CD1c-positive myeloid dendritic cell (primary cell): ENCODE measurements around the gene MRPL44.

Source experiments
- DNase-seq: peaks from one replicate; pipeline ENCODE4 v3.0.0-alpha.2; 2016; ENCODE audit errors: extremely low spot score

Gene MRPL44

DNA sequence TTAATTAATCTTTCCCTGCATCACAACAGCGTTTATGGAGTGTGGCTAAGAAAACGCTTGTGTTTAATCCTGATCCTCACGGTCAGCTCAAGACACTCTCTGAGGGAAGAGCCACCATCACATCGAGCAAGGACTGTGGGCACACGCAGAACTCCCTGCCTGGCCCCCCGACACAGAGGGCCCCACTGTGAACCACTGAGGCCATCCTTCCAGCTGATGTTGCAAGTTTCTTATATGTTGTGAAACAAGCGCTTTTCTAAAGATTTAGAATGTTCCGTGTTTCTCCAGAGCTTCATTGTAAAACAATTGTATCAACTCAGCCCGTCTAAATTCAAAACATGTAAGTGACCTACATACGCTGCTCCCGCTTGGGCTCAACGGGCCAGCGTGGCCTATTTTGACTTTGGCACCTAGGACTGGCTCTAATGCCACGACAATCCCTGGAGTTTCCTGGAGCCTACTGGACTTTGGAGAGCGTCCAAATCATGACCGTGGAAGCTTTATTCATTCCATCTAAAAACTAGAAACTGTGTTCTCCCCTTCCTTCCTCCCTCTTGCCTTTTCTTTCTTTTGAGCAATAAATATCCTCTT, 46.9 kb downstream of the MRPL44 start:
- DNase-seq: no peak

DNA sequence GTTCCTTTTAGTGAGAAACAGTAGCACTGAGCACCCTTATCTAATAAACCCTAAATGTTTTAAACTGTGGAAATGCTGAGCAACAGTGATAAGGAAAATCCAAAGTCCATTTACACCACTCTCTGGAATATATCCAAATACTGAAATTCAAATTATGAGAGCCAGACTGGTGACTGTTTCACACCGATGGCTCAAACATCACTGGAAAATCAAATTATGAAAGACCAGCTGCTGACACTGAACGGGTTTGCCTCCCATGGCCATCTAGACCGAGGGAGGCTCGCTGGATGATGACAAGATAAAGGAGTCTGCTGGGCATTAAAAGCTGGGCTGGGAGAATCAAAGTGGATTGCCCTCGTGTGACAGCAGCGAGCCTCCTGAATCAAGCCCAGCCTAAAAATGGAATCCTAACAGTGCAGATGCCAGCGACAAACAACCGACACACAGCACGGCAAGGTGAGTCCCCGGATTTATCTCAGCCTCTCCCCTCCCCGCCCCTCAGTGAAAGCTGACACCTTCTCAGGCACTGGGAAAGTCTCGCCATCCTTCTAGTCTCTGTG, 51.5 kb downstream of the MRPL44 start:
- DNase-seq: no peak

DNA sequence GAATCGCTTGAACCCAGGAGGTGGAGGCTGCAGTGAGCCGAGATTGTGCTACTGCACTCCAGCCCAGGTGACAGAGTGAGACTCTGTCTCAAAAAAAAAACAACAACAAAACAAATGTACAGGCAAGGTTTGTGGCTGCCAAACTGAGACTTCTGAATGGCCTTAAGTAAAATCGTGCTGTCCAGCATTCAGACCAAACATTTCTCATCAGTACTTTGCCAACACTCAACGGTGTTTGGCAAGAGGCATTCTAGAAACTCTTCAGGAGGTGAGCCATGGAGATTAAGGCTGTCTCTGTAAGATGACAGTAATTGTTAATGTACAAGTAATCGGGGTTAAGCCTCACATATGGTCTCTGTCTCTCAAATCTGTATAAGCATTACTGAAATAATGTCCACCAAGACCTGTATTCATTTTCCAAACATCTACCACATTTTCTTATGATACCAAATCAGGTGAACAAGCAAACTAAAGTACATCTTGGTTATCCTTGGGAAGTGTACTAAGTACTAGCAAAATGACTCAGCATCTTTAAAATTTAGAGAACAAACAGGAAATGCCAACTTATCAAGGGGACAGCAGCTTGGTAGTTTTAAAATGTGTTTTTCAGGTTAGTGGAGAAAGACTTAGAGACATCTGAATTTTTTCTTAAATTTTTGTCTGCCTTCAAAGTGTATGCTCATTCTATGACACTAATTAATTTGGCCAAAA, 52.5 kb downstream of the MRPL44 start:
- no peak for DNase-seq

- DNase-seq: no peak
These were observed 54.6 kb downstream of the MRPL44 start for GRCh38 chr2:224011837-224012236.

DNA sequence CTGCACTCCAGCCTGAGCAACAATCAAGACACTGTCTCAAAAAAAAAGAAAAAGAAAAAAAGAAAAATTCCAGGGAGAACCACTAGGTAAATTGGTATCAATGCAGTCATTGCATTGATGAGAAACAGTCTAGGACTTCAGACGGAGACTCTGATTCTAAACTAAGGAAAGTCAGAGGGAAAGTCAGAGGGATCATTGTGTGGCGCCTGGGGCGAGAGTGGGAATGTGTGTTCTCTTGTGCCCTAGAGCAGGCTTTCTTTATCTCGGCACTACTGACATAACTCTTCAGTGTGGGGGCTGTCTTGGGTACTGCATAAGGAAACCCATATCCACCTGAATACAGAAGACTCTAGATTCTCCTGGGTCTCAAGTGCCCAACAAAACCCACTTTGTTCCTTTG, 57.1 kb downstream of the MRPL44 start:
- no peak for DNase-seq

DNA sequence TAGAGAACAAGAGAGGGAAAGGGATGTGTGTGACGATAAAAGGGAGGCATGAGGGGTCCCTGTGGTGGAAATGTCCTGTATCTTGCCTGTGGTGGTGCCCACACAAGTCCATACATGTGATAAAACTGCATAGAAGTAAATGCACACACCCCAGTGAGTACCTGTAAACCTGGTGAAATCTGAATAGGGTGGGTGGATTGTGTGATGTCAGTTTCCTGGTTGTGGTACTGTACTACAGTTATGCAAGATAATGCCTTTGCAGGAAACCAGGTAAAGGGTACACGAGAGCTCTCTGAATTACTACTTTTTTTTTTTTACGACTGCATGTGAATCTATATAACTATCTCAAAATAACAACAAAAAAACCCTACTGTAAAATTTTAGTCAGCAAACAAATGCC, 59.7 kb downstream of the MRPL44 start:
- no peak for DNase-seq
